Measurements from ENCODE around the gene HPSE2.

HPSE2 gene

GRCh38 chr10:98950106-98950505 lies 285.5 kb downstream of the HPSE2 start:
- Histone ChIP-seq H3K4me3 (ENCODE audit: low read depth, low read length) (no peak overlapping the region), H3K4me2 (ENCODE audit: low read length) (no peak overlapping the region), H2AFZ (no peak overlapping the region), H3K27ac (no peak overlapping the region), H3K4me1 (no peaks in the 10 kb centered on the region), H3K36me3 (ENCODE audit: control insufficient read depth, insufficient read depth, low read length) (no peaks in the 10 kb centered on the region), H3K79me2 (no peaks in the 10 kb centered on the region), H3K27me3 (ENCODE audit: control insufficient read depth, insufficient read depth, low read length) (no peaks in the 10 kb centered on the region), H3K9me3 (ENCODE audit: control insufficient read depth, low read length) (no peaks in the 10 kb centered on the region), H3K9ac (no peak overlapping the region)
- no peak for TF ChIP-seq CTCF (IDR thresholded peaks at IDR 0.05)

- no peak overlapping the region for H3K4me3 ChIP-seq (ENCODE audit: low read depth, low read length)
- H3K27ac ChIP-seq: no peak overlapping the region
- no peak for TF ChIP-seq CTCF (IDR thresholded peaks at IDR 0.05)
- H3K36me3 ChIP-seq (ENCODE audit: control insufficient read depth, insufficient read depth, low read length): no peaks in the 10 kb centered on the region
- H2AFZ ChIP-seq: no peak overlapping the region
- H3K79me2 ChIP-seq: no peaks in the 10 kb centered on the region
- no peak overlapping the region for H3K4me2 ChIP-seq (ENCODE audit: low read length)
- no peaks in the 10 kb centered on the region for H3K9me3 ChIP-seq (ENCODE audit: control insufficient read depth, low read length)
- no peak overlapping the region for H3K9ac ChIP-seq
- no peaks in the 10 kb centered on the region for H3K4me1 ChIP-seq
- H3K27me3 ChIP-seq (ENCODE audit: control insufficient read depth, insufficient read depth, low read length): no peaks in the 10 kb centered on the region
Observed at GRCh38 chr10:98949306-98949705, 286.3 kb downstream of the HPSE2 start.

- TF ChIP-seq CTCF (IDR thresholded peaks at IDR 0.05): no peak
Observed at GRCh38 chr10:98943681-98944080, 292.0 kb downstream of the HPSE2 start.

GRCh38 chr10:98929709-98930108 lies 305.9 kb downstream of the HPSE2 start:
- Histone ChIP-seq H3K4me1 (no peaks in the 10 kb centered on the region), H3K4me3 (ENCODE audit: low read depth, low read length) (no peak overlapping the region), H3K79me2 (no peaks in the 10 kb centered on the region), H3K27me3 (ENCODE audit: control insufficient read depth, insufficient read depth, low read length) (no peaks in the 10 kb centered on the region), H3K4me2 (ENCODE audit: low read length) (no peak overlapping the region), H3K36me3 (ENCODE audit: control insufficient read depth, insufficient read depth, low read length) (no peaks in the 10 kb centered on the region), H3K9me3 (ENCODE audit: control insufficient read depth, low read length) (no peaks in the 10 kb centered on the region), H3K27ac (no peak overlapping the region), H3K9ac (no peak overlapping the region), H2AFZ (no peak overlapping the region)
- no peak for TF ChIP-seq CTCF (IDR thresholded peaks at IDR 0.05)

More at GRCh38 chr10:98943681-98944080, 292.0 kb downstream of the HPSE2 start:
- Histone ChIP-seq H3K27ac (no peak overlapping the region), H2AFZ (no peak overlapping the region), H3K9me3 (ENCODE audit: control insufficient read depth, low read length) (no peaks in the 10 kb centered on the region), H3K4me1 (no peaks in the 10 kb centered on the region), H3K79me2 (no peaks in the 10 kb centered on the region), H3K4me3 (ENCODE audit: low read depth, low read length) (no peak overlapping the region), H3K4me2 (ENCODE audit: low read length) (no peak overlapping the region), H3K9ac (no peak overlapping the region), H3K36me3 (ENCODE audit: control insufficient read depth, insufficient read depth, low read length) (no peaks in the 10 kb centered on the region), H3K27me3 (ENCODE audit: control insufficient read depth, insufficient read depth, low read length) (no peaks in the 10 kb centered on the region)

- no peaks in the 10 kb centered on the region for H3K36me3 ChIP-seq (ENCODE audit: control insufficient read depth, insufficient read depth, low read length)
- H3K79me2 ChIP-seq: no peaks in the 10 kb centered on the region
- no peak for TF ChIP-seq CTCF (IDR thresholded peaks at IDR 0.05)
- H3K4me2 ChIP-seq (ENCODE audit: low read length): no peak overlapping the region
- no peak overlapping the region for H2AFZ ChIP-seq
- no peaks in the 10 kb centered on the region for H3K9me3 ChIP-seq (ENCODE audit: control insufficient read depth, low read length)
- H3K4me3 ChIP-seq (ENCODE audit: low read depth, low read length): no peak overlapping the region
- H3K9ac ChIP-seq: no peak overlapping the region
- no peak overlapping the region for H3K27ac ChIP-seq
- no peaks in the 10 kb centered on the region for H3K27me3 ChIP-seq (ENCODE audit: control insufficient read depth, insufficient read depth, low read length)
- H3K4me1 ChIP-seq: no peaks in the 10 kb centered on the region
Observed at GRCh38 chr10:98925651-98926050, 310.0 kb downstream of the HPSE2 start.

Measured in parathyroid adenoma (tissue), 2 donors.